Measurements from ENCODE around the gene HOXA13. TPM values are rescaled to one million over a fixed set of nuclear protein-coding genes. Genes with fewer than 3 reads are reported as not detected.

HOXA13 gene
- total and polyA plus RNA-seq, 2 experiments from 2014 or later = 6.2 to 14.2 TPM

DNA sequence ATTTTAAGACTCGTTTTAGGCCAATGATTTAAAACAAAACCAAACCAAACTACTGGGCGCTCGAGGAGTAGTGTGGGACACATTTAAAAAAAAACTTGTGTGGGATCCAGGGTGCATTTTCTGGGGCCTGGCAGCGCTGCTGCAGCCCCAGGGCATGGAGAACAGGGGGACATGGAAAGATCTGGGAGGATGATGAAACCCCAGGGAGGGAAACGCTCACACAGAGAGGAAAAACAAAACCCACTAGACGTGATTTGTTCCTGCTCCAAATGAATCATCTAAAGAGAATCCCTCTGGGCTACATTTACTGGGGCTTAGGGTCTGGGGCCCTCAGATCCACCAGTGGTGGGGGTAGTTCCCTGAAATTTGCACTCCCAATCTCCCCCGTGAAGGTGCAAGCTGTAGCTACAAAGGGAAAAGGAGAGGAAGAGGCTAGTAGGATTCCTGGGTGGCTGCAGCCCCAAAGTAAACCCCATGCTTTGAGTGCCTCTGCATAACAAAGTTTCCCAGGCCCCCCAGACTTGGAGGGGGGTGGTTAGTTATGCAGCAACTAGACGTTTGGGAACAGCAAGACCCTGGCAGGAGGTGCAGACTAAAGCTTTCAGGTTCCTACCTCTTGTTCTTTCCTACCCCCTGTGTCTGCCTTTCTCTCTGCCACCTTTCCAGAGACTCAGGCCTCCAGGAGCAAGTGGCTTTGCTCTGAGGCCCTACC, 14.5 kb upstream of the HOXA13 start:
- H3K4me2 ChIP-seq = peak overlapping the region; percentile 69
- no peaks in the 10 kb centered on the region for H4K20me1 ChIP-seq (ENCODE audit: insufficient read depth, poor library complexity, severe bottlenecking)
- H3K9me3 ChIP-seq (ENCODE audit: low read depth) = no peaks in the 10 kb centered on the region
- H3K4me1 ChIP-seq (ENCODE audit: insufficient read depth) = peaks cover 42% of the 10 kb centered on the region
- H3K27ac ChIP-seq = peak overlapping the region; percentile 82
- peaks cover 77% of the 10 kb centered on the region for H3K27me3 ChIP-seq
- H3K4me3 ChIP-seq = no peak overlapping the region
- H3K9me2 ChIP-seq (replicated peaks; ENCODE audit: insufficient read depth) = no peaks in the 10 kb centered on the region
- no peak for TF ChIP-seq EZH2 (IDR thresholded peaks at IDR 0.05; ENCODE audit: borderline replicate concordance)
- no peak for TF ChIP-seq EZH2phosphoT487 (IDR thresholded peaks at IDR 0.05; ENCODE audit: low read depth, severe bottlenecking, unreplicated experiment)
- TF ChIP-seq, protein P1, sequence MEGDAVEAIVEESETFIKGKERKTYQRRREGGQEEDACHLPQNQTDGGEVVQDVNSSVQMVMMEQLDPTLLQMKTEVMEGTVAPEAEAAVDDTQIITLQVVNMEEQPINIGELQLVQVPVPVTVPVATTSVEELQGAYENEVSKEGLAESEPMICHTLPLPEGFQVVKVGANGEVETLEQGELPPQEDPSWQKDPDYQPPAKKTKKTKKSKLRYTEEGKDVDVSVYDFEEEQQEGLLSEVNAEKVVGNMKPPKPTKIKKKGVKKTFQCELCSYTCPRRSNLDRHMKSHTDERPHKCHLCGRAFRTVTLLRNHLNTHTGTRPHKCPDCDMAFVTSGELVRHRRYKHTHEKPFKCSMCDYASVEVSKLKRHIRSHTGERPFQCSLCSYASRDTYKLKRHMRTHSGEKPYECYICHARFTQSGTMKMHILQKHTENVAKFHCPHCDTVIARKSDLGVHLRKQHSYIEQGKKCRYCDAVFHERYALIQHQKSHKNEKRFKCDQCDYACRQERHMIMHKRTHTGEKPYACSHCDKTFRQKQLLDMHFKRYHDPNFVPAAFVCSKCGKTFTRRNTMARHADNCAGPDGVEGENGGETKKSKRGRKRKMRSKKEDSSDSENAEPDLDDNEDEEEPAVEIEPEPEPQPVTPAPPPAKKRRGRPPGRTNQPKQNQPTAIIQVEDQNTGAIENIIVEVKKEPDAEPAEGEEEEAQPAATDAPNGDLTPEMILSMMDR (IDR thresholded peaks at IDR 0.05; ENCODE audit: poor library complexity) = no peak
- H3K79me2 ChIP-seq = peaks cover 5% of the 10 kb centered on the region
- no peaks in the 10 kb centered on the region for H3K36me3 ChIP-seq (replicated peaks; ENCODE audit: insufficient read depth, low read depth)
- no peak overlapping the region for H2AFZ ChIP-seq
- DNase-seq (ENCODE audit: low spot score) = no peak
- WGBS (ENCODE audit: low lambda C conversion rate, missing lambda C conversion rate) = 45% methylated on average over 8 of the region's 8 CpGs

GRCh38 chr7:27213433-27214238, 13.7 kb upstream of the HOXA13 start:
- Histone ChIP-seq H3K4me3 (no peak overlapping the region), H3K4me2 (peak overlapping the region; percentile 69)
- 57% methylated on average over 45 of the region's 50 CpGs for WGBS (ENCODE audit: low lambda C conversion rate, missing lambda C conversion rate)

DNA sequence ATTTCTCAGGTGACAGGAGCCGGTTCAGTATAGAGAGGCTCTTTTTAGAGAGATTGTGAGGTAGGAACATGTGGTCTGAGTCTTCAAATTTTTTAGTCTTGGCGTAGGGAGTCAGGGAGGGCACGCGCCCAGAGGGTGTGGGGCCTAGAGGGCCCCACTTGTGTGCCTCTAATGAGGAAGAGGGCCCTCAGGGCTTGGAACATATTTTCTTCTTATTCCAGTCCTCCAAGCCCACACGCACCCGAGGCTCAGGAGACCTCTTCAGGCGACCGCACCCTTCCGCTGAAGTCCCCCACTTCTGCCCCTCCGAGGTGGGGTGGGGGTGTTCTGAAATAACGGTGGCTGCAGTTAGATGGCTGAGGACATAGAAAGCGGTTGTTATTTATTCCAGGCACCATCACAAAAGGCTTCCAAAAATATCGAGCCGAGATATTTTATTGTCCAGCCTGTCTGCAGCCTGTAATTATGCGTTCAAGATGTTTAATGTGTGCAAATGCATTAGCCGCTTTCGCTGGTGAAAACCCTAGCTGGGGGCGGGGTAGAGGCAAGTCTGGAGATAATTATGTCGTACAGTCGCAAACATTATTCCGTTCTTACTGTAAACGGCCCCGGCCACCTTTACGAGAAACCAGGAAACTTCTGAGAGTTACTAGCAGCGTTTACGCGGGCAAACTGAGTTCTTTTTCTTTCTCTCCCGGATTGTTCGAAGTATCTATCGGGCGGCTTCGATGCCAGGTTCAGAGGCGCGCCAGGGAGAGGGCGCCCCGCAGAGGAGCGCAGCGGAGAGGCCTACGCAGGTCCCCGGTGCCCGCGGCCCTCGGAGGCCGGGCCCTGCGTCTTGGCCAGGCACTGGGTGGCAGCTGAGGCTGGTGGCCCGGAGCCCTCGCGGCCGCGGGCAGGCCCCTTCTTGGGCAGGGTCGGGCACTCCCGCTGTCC, 12.9 kb upstream of the HOXA13 start:
- peaks cover 42% of the 10 kb centered on the region for H3K4me1 ChIP-seq (ENCODE audit: insufficient read depth)
- H3K27me3 ChIP-seq = peaks cover 76% of the 10 kb centered on the region
- no peaks in the 10 kb centered on the region for H3K36me3 ChIP-seq (replicated peaks; ENCODE audit: insufficient read depth, low read depth)
- peaks cover 12% of the 10 kb centered on the region for H3K79me2 ChIP-seq
- TF ChIP-seq EZH2phosphoT487 (IDR thresholded peaks at IDR 0.05; ENCODE audit: low read depth, severe bottlenecking, unreplicated experiment) (peak; percentile 40), EZH2 (IDR thresholded peaks at IDR 0.05; ENCODE audit: borderline replicate concordance) (peak; percentile 49)
- TF ChIP-seq, protein P1 (IDR thresholded peaks at IDR 0.05; ENCODE audit: poor library complexity) = no peak
- no peak for DNase-seq (ENCODE audit: low spot score)
- peak overlapping the region; percentile 82 for H3K27ac ChIP-seq
- H3K9me2 ChIP-seq (replicated peaks; ENCODE audit: insufficient read depth) = no peaks in the 10 kb centered on the region
- peak overlapping the region; percentile 16 for H2AFZ ChIP-seq
- H3K9me3 ChIP-seq (ENCODE audit: low read depth) = no peaks in the 10 kb centered on the region
- H3K4me2 ChIP-seq = peak overlapping the region; percentile 69
- H4K20me1 ChIP-seq (ENCODE audit: insufficient read depth, poor library complexity, severe bottlenecking) = no peaks in the 10 kb centered on the region
- WGBS (ENCODE audit: low lambda C conversion rate, missing lambda C conversion rate) = 20% methylated on average over 52 of the region's 52 CpGs
- H3K4me3 ChIP-seq = no peak overlapping the region

More at GRCh38 chr7:27213433-27214238, 13.7 kb upstream of the HOXA13 start:
- Histone ChIP-seq H3K79me2 (peaks cover 11% of the 10 kb centered on the region), H2AFZ (no peak overlapping the region), H3K9me2 (replicated peaks; ENCODE audit: insufficient read depth) (no peaks in the 10 kb centered on the region), H3K9me3 (ENCODE audit: low read depth) (no peaks in the 10 kb centered on the region), H3K27me3 (peaks cover 77% of the 10 kb centered on the region), H3K36me3 (replicated peaks; ENCODE audit: insufficient read depth, low read depth) (no peaks in the 10 kb centered on the region), H3K4me1 (ENCODE audit: insufficient read depth) (peaks cover 42% of the 10 kb centered on the region), H4K20me1 (ENCODE audit: insufficient read depth, poor library complexity, severe bottlenecking) (no peaks in the 10 kb centered on the region), H3K27ac (peak overlapping the region; percentile 82)
- no peak for DNase-seq (ENCODE audit: low spot score)
- TF ChIP-seq EZH2phosphoT487 (IDR thresholded peaks at IDR 0.05; ENCODE audit: low read depth, severe bottlenecking, unreplicated experiment) (no peak), EZH2 (IDR thresholded peaks at IDR 0.05; ENCODE audit: borderline replicate concordance) (peak; percentile 31)
- TF ChIP-seq, protein P1 (IDR thresholded peaks at IDR 0.05; ENCODE audit: poor library complexity) = no peak

All from hepatocyte (in vitro differentiated cells).